ENCODE data around the gene CLEC5A.
A peak's percentile ranks its signal among the peaks of the same experiment; 100 is the strongest.
"Not testable (repeated sequence)": the region's sequence is repeated elsewhere in the genome, so short reads cannot be mapped to it uniquely, and the experiment has no call there.

The CLEC5A gene

DNA sequence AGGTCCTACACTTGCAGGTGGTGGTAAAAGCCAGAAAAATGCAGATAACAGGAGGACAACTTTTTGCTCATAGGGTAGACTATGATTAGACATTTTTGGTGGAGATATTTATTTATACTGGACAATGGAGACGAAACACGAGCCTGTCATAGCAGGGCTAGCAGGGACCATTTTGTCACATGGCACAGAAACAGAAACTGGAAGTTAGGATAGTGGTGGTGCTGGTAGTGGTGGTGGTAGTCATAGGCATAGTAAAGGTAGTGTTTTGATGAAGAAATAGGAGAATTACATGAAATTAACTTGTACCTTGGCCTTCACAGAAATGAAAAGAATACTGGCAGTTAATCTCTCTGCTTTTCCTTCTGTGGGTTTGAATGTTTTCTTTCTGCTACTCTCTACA is 40.1 kb upstream of the CLEC5A start:
- peaks cover 0 to 19% (median 0%) of the 10 kb centered on the region in 4 experiments for H3K4me1 ChIP-seq (ENCODE audit: control extremely low read depth in 1 of 4, control insufficient read depth in 4 of 4, insufficient read depth in 4 of 4, low read length in 3 of 4)
- H3K27me3 ChIP-seq (replicated peaks in 2 of 5; ENCODE audit: control insufficient read depth in 4 of 5, insufficient read depth in 5 of 5, low read length in 4 of 5): no peaks in the 10 kb centered on the region
- CTCF ChIA-PET: interaction anchor here (1.5 kb wide), 1 partner anchor 19 kb away, joined by 3 read pairs; no protein-coding TSS in a partner anchor
- H3K36me3 ChIP-seq (ENCODE audit: control insufficient read depth in 4 of 4, insufficient read depth in 4 of 4, low read length in 3 of 4): no peaks in the 10 kb centered on the region
- POLR2A ChIA-PET: no interaction called here
- no peaks in the 10 kb centered on the region for H3K9me3 ChIP-seq (ENCODE audit: control extremely low read depth in 1 of 5, control insufficient read depth in 4 of 5, insufficient read depth in 2 of 5, low read depth in 1 of 5, low read length in 4 of 5)
- 100% methylated on average over 2 of the region's 2 CpGs for WGBS (ENCODE audit: insufficient coverage)
- DNase-seq: no peak
- no peak overlapping the region for H3K27ac ChIP-seq (ENCODE audit: insufficient read depth in 1 of 2, low read depth in 1 of 2, low read length in 2 of 2, poor library complexity in 1 of 2, severe bottlenecking in 2 of 2)
- no peak overlapping the region for H3K4me3 ChIP-seq (ENCODE audit: control insufficient read depth in 1 of 7, extremely low read depth in 1 of 7, insufficient read depth in 4 of 7, low read depth in 2 of 7, low read length in 6 of 7)

DNA sequence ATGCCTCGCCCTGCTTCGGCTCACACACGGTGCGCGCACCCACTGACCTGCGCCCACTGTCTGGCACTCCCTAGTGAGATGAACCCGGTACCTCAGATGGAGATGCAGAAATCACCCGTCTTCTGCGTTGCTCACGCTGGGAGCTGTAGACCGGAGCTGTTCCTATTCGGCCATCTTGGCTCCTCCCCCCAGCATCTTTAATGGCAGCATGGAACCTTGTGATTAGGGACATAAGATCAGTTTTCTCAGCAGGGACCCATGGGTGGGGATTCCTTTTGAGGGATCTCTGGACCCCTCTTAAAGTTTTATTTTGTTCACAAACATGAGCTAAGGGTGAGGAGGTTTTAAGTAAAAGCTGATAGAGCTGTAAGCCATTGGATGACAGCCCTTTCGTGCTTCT is 39.2 kb upstream of the CLEC5A start:
- POLR2A ChIA-PET; H3K36me3 ChIP-seq (ENCODE audit: control insufficient read depth in 4 of 4, insufficient read depth in 4 of 4, low read length in 3 of 4); DNase-seq; H3K27me3 ChIP-seq (replicated peaks in 2 of 5; ENCODE audit: control insufficient read depth in 4 of 5, insufficient read depth in 5 of 5, low read length in 4 of 5); H3K4me3 ChIP-seq (ENCODE audit: control insufficient read depth in 1 of 7, extremely low read depth in 1 of 7, insufficient read depth in 4 of 7, low read depth in 2 of 7, low read length in 6 of 7); H3K9me3 ChIP-seq (ENCODE audit: control extremely low read depth in 1 of 5, control insufficient read depth in 4 of 5, insufficient read depth in 2 of 5, low read depth in 1 of 5, low read length in 4 of 5); H3K27ac ChIP-seq (ENCODE audit: insufficient read depth in 1 of 2, low read depth in 1 of 2, low read length in 2 of 2, poor library complexity in 1 of 2, severe bottlenecking in 2 of 2): not testable (repeated sequence)
- H3K4me1 ChIP-seq (ENCODE audit: control extremely low read depth in 1 of 4, control insufficient read depth in 4 of 4, insufficient read depth in 4 of 4, low read length in 3 of 4): peaks cover 0 to 11% (median 0%) of the 10 kb centered on the region in 4 experiments
- CTCF ChIA-PET: interaction anchor here (1.1 kb wide), 1 partner anchor 9 kb away, joined by 5 read pairs; no protein-coding TSS in a partner anchor
- WGBS (ENCODE audit: insufficient coverage): 94% methylated on average over 6 of the region's 13 CpGs

DNA sequence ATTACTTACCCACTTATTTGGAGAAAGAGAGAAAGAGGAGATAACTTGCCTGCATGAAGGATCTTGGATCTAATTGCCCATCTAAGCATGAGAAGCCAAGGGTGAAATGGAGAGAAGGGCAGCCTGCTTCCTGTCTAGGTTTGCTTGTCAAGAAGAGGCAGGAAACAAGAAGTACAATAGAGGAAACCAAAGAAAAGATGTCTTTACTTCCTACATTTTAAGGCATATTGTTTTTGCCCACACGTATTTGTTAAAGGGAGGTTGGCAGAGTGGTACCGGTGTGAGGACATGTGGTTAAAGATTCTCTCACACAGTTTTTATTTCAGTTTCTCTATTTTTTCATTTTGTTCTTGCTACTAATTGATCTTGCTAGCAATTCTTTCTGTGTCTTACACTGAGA is 32.8 kb upstream of the CLEC5A start:
- no peaks in the 10 kb centered on the region for H3K27me3 ChIP-seq (replicated peaks in 2 of 5; ENCODE audit: control insufficient read depth in 4 of 5, insufficient read depth in 5 of 5, low read length in 4 of 5)
- CTCF ChIA-PET: no interaction called here
- H3K4me1 ChIP-seq (ENCODE audit: control extremely low read depth in 1 of 4, control insufficient read depth in 4 of 4, insufficient read depth in 4 of 4, low read length in 3 of 4): peaks cover 0 to 22% (median 7%) of the 10 kb centered on the region in 4 experiments
- POLR2A ChIA-PET: no interaction called here
- no CpG with 5 or more reads among the region's 2 CpGs for WGBS (ENCODE audit: insufficient coverage)
- no peak overlapping the region for H3K4me3 ChIP-seq (ENCODE audit: control insufficient read depth in 1 of 7, extremely low read depth in 1 of 7, insufficient read depth in 4 of 7, low read depth in 2 of 7, low read length in 6 of 7)
- no peak overlapping the region for H3K27ac ChIP-seq (ENCODE audit: insufficient read depth in 1 of 2, low read depth in 1 of 2, low read length in 2 of 2, poor library complexity in 1 of 2, severe bottlenecking in 2 of 2)
- H3K36me3 ChIP-seq (ENCODE audit: control insufficient read depth in 4 of 4, insufficient read depth in 4 of 4, low read length in 3 of 4): no peaks in the 10 kb centered on the region
- peaks cover 0 to 2% (median 0%) of the 10 kb centered on the region in 5 experiments for H3K9me3 ChIP-seq (ENCODE audit: control extremely low read depth in 1 of 5, control insufficient read depth in 4 of 5, insufficient read depth in 2 of 5, low read depth in 1 of 5, low read length in 4 of 5)
- peak in 2 of 3 donors; percentile 58 to 68 for DNase-seq

DNA sequence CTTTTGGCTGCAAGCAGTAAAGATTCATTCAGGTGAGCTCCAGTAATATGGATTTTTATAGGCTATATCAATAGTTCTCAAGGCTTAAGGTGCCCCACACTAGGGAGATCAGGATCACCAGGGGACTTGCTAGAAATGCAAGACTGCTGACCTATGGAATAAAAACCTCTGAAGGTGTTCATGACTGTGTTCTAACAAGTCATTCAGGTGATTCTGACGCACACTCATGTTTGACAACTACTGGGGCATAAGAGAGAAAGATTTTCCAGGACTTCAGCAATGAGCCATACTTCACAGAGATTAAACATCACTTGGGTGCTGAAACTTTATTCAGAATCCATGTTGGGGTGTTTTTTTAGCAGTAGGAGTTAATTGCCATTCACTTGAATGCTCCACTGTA is 31.6 kb upstream of the CLEC5A start:
- H3K4me1 ChIP-seq (ENCODE audit: control extremely low read depth in 1 of 4, control insufficient read depth in 4 of 4, insufficient read depth in 4 of 4, low read length in 3 of 4): peaks cover 0 to 22% (median 7%) of the 10 kb centered on the region in 4 experiments
- peaks cover 0 to 2% (median 0%) of the 10 kb centered on the region in 5 experiments for H3K9me3 ChIP-seq (ENCODE audit: control extremely low read depth in 1 of 5, control insufficient read depth in 4 of 5, insufficient read depth in 2 of 5, low read depth in 1 of 5, low read length in 4 of 5)
- no peak overlapping the region for H3K27ac ChIP-seq (ENCODE audit: insufficient read depth in 1 of 2, low read depth in 1 of 2, low read length in 2 of 2, poor library complexity in 1 of 2, severe bottlenecking in 2 of 2)
- DNase-seq: no peak
- POLR2A ChIA-PET: interaction anchor here (0.7 kb wide), 1 partner anchor 176 kb away, joined by 3 read pairs; no protein-coding TSS in a partner anchor
- H3K4me3 ChIP-seq (ENCODE audit: control insufficient read depth in 1 of 7, extremely low read depth in 1 of 7, insufficient read depth in 4 of 7, low read depth in 2 of 7, low read length in 6 of 7): no peak overlapping the region
- CTCF ChIA-PET: interaction anchor here (2.6 kb wide), 1 partner anchor 204 kb away, joined by 13 read pairs; no protein-coding TSS in a partner anchor
- no peaks in the 10 kb centered on the region for H3K27me3 ChIP-seq (replicated peaks in 2 of 5; ENCODE audit: control insufficient read depth in 4 of 5, insufficient read depth in 5 of 5, low read length in 4 of 5)
- 100% methylated on average over 1 of the region's 1 CpG for WGBS (ENCODE audit: insufficient coverage)
- H3K36me3 ChIP-seq (ENCODE audit: control insufficient read depth in 4 of 4, insufficient read depth in 4 of 4, low read length in 3 of 4): no peaks in the 10 kb centered on the region

DNA sequence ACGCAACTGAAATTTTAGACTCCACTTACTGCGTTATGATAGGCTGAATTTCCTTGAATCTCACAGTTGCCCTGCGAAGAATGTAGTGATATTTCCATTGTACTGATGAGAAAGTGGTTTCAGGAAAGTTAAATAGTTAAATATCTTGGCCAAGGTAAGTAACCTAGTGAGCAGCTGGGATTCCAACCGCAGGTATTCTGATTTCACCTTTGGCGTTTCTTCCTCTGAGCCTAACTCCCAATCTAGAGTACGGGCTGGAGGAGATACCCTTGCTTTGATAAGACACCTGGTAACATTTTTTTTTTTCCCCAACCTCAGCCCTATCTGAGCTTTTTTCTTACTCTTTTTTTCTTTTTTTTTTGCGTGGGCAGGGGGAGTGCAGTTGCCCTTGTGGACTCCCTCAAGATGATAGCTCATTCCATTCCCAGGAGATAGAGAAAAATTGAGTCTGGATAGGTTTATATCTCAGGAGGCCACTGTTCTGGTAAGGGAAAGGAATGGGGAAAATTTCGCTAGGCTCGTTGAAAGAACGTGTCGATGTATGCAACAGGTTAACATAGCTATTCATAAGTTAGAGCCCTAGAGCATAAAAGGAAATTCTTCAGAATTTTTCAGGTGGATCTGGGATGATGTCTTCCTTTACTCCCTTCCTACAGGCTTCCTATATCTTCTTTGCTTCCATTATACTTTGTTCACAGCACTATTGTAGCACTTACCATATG is 29.9 kb upstream of the CLEC5A start:
- Histone ChIP-seq H3K4me3 (ENCODE audit: control insufficient read depth in 1 of 7, extremely low read depth in 1 of 7, insufficient read depth in 4 of 7, low read depth in 2 of 7, low read length in 6 of 7) (peak overlapping the region in 5 of 7 experiments; percentile 57 to 86 (median 67)), H3K27me3 (replicated peaks in 2 of 5; ENCODE audit: control insufficient read depth in 4 of 5, insufficient read depth in 5 of 5, low read length in 4 of 5) (no peaks in the 10 kb centered on the region), H3K9me3 (ENCODE audit: control extremely low read depth in 1 of 5, control insufficient read depth in 4 of 5, insufficient read depth in 2 of 5, low read depth in 1 of 5, low read length in 4 of 5) (peaks cover 0 to 2% (median 0%) of the 10 kb centered on the region in 5 experiments), H3K4me1 (ENCODE audit: control extremely low read depth in 1 of 4, control insufficient read depth in 4 of 4, insufficient read depth in 4 of 4, low read length in 3 of 4) (peaks cover 0 to 22% (median 7%) of the 10 kb centered on the region in 4 experiments), H3K36me3 (ENCODE audit: control insufficient read depth in 4 of 4, insufficient read depth in 4 of 4, low read length in 3 of 4) (no peaks in the 10 kb centered on the region), H3K27ac (ENCODE audit: insufficient read depth in 1 of 2, low read depth in 1 of 2, low read length in 2 of 2, poor library complexity in 1 of 2, severe bottlenecking in 2 of 2) (no peak overlapping the region)
- no peak for DNase-seq
- WGBS (ENCODE audit: insufficient coverage): 64% methylated on average over 8 of the region's 11 CpGs
- CTCF ChIA-PET: interaction anchor here (0.6 to 2.6 kb wide), 25 partner anchors 9 to 375 kb away, joined by 3 to 19 read pairs (median 4); no protein-coding TSS in a partner anchor
- POLR2A ChIA-PET: no interaction called here

DNA sequence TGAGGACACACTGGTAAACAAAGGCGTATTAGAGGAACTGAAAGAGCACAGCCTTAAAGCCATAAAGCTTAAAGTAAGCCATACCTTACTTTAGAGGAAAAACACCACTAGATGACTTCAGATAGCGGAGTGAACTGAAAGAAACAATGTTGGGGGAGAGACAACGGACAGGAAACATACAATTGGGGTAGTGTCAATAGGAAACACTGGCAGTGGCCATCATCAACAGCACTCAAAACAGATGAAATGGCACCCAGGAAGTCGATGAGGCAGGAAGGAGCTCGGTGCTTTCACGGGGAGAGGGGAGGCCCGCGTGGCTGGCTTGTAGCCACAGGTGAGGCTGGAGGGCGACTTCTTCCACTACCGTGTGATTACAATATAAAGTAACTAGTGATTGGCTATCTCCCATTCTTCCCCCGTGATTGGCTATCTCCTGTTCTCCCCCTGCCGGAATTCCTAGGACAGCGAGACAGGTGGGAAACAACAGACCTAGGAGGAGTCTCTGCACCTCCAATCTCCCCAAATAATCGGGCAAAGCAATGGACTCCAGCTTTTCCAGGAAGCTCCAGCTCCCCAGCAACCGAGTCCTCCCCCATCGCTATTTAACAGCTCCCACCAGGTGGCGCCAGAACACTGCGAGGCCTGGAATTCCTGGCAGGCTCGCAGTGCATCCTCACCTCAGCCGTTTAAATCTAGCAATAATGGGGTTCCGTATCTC is 29.2 kb upstream of the CLEC5A start:
- Histone ChIP-seq H3K4me3 (ENCODE audit: control insufficient read depth in 1 of 7, extremely low read depth in 1 of 7, insufficient read depth in 4 of 7, low read depth in 2 of 7, low read length in 6 of 7) (peak overlapping the region; percentile 35 to 88 (median 67)), H3K9me3 (ENCODE audit: control extremely low read depth in 1 of 5, control insufficient read depth in 4 of 5, insufficient read depth in 2 of 5, low read depth in 1 of 5, low read length in 4 of 5) (peaks cover 0 to 2% (median 0%) of the 10 kb centered on the region in 5 experiments), H3K36me3 (ENCODE audit: control insufficient read depth in 4 of 4, insufficient read depth in 4 of 4, low read length in 3 of 4) (no peaks in the 10 kb centered on the region), H3K27me3 (replicated peaks in 2 of 5; ENCODE audit: control insufficient read depth in 4 of 5, insufficient read depth in 5 of 5, low read length in 4 of 5) (no peaks in the 10 kb centered on the region), H3K27ac (ENCODE audit: insufficient read depth in 1 of 2, low read depth in 1 of 2, low read length in 2 of 2, poor library complexity in 1 of 2, severe bottlenecking in 2 of 2) (no peak overlapping the region), H3K4me1 (ENCODE audit: control extremely low read depth in 1 of 4, control insufficient read depth in 4 of 4, insufficient read depth in 4 of 4, low read length in 3 of 4) (peaks cover 0 to 22% (median 7%) of the 10 kb centered on the region in 4 experiments)
- peak; percentile 62 to 73 (median 69) for DNase-seq
- ChIA-PET POLR2A (no interaction called here), CTCF (interaction anchor here (0.6 to 2.6 kb wide), 29 partner anchors 9 to 376 kb away, joined by 3 to 19 read pairs (median 4); no protein-coding TSS in a partner anchor)
- 11% methylated on average over 20 of the region's 21 CpGs for WGBS (ENCODE audit: insufficient coverage)

Measured in common myeloid progenitor, CD34-positive (primary cell).